HG02610 (cell line): ENCODE results near the gene DSTN.

Experiments used
- ATAC-seq: cut with Tn5 transposase; IDR thresholded peaks from one replicate; pipeline ENCODE4 v1.9.1; 2021; ENCODE audit warnings: mild to moderate bottlenecking, moderate library complexity; ENCODE audit not compliant: unreplicated experiment

DSTN gene

GRCh38 chr20:17545127-17545526, 24.7 kb upstream of the DSTN start:
- ATAC-seq = no peak

GRCh38 chr20:17549131-17549530, 20.7 kb upstream of the DSTN start:
- ATAC-seq = no peak

GRCh38 chr20:17555106-17555505, 14.8 kb upstream of the DSTN start:
- ATAC-seq = no peak

GRCh38 chr20:17556837-17557674, 12.8 kb upstream of the DSTN start:
- no peak for ATAC-seq

GRCh38 chr20:17557675-17558006, 12.2 kb upstream of the DSTN start:
- no peak for ATAC-seq

- ATAC-seq = no peak
Observed at GRCh38 chr20:17558154-17558940, 11.5 kb upstream of the DSTN start.

- ATAC-seq = no peak
Observed at GRCh38 chr20:17558941-17559304, 11.0 kb upstream of the DSTN start.

- ATAC-seq = no peak
Observed at GRCh38 chr20:17559338-17559737, 10.5 kb upstream of the DSTN start.

GRCh38 chr20:17560344-17561074, 9.4 kb upstream of the DSTN start:
- ATAC-seq = no peak

- no peak for ATAC-seq
Observed at GRCh38 chr20:17562804-17563305, 7.0 kb upstream of the DSTN start.

- ATAC-seq = no peak
Observed at GRCh38 chr20:17565169-17565845, 4.6 kb upstream of the DSTN start.

- no peak for ATAC-seq
Observed at GRCh38 chr20:17566345-17566744, 3.5 kb upstream of the DSTN start.

GRCh38 chr20:17568045-17568788, 1.7 kb upstream of the DSTN start:
- ATAC-seq = no peak

GRCh38 chr20:17568972-17569521, 828 bp upstream of the DSTN start:
- no peak for ATAC-seq

- ATAC-seq = peak; percentile 36
Observed at GRCh38 chr20:17570347-17571152, 675 bp downstream of the DSTN start.

GRCh38 chr20:17571153-17571527, 1.3 kb downstream of the DSTN start:
- no peak for ATAC-seq

- ATAC-seq = no peak
Observed at GRCh38 chr20:17572034-17572638, 2.3 kb downstream of the DSTN start.

GRCh38 chr20:17573463-17573862, 3.6 kb downstream of the DSTN start:
- ATAC-seq = no peak

- ATAC-seq = no peak
Observed at GRCh38 chr20:17576215-17576614, 6.3 kb downstream of the DSTN start.
